Islet precursor cell (in vitro differentiated cells): ENCODE results near the gene RBM27.
A peak's percentile ranks its signal among the peaks of the same experiment; 100 is the strongest.
"Not testable (repeated sequence)": the region's sequence is repeated elsewhere in the genome, so short reads cannot be mapped to it uniquely, and the experiment has no call there.

Source experiments
- DNase-seq: peaks from one replicate; pipeline ENCODE4 v3.0.0-alpha.2; 2018

The RBM27 gene, protein sequence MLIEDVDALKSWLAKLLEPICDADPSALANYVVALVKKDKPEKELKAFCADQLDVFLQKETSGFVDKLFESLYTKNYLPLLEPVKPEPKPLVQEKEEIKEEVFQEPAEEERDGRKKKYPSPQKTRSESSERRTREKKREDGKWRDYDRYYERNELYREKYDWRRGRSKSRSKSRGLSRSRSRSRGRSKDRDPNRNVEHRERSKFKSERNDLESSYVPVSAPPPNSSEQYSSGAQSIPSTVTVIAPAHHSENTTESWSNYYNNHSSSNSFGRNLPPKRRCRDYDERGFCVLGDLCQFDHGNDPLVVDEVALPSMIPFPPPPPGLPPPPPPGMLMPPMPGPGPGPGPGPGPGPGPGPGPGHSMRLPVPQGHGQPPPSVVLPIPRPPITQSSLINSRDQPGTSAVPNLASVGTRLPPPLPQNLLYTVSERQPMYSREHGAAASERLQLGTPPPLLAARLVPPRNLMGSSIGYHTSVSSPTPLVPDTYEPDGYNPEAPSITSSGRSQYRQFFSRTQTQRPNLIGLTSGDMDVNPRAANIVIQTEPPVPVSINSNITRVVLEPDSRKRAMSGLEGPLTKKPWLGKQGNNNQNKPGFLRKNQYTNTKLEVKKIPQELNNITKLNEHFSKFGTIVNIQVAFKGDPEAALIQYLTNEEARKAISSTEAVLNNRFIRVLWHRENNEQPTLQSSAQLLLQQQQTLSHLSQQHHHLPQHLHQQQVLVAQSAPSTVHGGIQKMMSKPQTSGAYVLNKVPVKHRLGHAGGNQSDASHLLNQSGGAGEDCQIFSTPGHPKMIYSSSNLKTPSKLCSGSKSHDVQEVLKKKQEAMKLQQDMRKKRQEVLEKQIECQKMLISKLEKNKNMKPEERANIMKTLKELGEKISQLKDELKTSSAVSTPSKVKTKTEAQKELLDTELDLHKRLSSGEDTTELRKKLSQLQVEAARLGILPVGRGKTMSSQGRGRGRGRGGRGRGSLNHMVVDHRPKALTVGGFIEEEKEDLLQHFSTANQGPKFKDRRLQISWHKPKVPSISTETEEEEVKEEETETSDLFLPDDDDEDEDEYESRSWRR

DNA sequence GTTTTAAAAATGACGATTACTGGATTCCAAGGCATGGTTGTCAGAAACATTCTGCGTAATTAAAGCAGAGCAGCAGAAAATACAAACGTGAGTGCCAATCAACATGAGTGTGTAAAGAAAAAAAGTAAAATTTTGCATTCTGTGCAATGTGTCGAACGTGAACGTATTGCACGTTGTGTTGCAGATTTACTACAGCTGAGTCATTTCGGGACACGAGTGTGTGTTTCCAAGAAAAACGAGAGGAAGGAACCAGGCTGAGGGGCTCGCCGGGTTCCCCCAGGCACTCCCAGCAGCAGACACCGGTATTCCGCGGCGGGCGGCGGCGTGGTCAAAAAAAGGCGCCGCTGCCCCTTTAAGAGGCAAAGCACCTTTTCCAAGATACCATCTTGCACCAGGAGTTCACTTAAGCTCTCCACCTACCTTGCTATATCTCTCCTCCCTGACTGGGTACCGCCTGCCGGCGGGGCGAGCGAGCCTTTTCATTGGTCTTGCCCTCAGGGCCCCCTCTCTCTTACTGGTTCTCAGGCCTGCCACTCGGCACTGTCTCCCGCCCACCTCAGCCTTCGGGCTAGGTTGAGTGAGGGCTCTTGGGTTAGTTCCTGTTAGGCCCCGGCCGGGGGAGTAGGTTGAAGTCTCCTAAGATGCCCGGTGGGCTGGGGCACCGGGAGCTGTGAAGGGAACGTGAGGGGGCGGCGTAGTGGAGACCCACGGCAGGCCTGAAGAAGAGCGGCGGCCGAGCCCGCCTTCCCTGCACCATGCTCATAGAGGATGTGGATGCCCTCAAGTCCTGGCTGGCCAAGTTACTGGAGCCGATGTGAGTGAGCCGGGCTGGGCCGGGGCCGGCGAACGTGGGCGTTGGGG is at the start of gene RBM27:
TSS of gene RBM27 (plus strand) at position 595 of the 861 bp plus-strand sequence. CDS start at position 756, 161 bp downstream.
- DNase-seq, result peak; percentile 100

DNA sequence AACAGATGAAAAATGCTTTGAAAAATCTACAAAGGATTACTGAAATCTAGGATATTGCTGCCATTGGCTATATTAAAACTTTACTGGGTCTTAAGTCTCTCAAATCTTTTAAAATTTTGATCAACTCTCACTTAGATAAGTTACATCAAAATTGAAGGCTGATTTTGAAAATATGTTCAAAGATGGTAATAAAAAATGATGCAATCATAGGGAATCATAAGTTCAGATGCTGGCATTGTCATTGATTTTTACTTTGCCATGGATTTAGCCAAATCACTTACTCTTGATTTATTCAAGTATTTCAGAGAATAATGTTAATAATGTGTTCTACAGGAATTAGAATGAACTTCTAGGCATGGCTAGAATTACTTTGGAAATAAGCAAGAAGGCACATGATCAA is 45.1 kb upstream of the RBM27 start:
- no peak for DNase-seq

DNA sequence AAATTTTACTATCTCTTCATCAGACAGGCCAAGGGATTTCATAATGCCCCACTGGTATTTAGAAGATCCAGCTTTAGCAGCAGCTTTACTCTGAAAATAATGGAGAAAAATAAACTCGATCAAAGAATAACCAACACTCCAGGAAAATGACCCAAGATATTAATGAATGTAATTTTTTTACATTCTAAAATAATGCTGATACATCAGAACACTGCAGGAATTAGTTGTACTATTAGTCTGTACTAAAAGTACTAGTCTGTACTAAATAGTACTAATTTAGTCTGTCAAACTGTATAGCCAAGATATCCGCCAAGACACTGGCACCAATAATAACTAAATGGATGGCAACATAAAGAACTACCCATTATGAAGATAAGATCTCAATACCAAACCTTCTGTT is 39.0 kb upstream of the RBM27 start:
- DNase-seq, result no peak

DNA sequence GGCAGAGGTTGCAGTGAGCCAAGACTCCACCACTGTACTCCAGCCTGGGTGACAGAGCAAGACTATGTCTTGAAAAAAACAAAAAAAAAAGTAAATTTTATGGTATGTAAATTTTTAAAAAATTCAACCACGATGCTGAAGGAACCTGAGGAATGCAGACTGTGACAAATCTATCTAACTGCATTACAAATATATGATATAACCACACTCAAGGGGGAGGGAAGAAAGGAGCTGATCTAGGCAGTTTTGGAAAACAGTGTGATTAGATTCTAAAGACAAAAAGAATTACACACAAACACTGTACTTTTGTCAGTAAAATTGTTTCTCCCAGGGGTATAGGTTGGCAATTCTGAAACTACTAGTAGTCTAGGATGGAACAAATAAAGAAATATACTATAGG is 37.9 kb upstream of the RBM27 start:
- DNase-seq, result no peak

DNA sequence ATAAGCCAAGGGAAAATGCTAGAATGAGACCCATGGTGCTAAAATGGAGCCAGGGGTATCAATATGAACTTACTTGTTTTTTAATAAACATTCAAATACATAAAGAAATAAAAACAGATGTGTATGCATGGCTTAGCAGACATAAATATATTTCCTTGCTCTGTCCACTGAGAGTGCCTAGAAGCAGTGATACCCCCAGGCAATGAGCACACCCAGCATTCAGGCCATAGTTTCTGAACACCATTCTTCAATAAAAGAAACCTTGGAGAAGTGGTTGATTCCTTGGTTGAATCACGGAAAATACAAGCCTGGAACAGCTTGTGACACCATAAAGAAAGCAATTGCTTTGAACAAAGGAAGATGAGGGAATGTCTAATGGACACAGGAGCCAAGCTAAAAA is 37.5 kb upstream of the RBM27 start:
- no peak for DNase-seq

DNA sequence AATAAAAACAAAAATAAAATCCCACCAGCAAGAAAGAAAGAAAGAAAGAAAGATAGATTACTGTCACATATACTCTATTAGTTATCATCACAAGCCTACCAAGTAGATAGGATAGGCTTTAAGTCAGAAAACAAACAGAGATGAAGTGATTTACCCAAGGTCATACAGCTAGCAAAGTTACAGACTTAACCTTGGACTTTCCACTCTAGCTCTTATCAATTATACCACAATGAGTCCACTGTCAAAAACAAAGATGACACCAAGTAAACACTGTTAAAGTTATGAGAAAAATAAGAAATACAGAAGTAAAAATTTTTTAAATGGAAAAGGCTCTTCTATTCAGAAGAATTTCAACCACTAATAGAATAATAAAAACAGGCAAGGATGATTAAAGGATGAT is 34.3 kb upstream of the RBM27 start:
- DNase-seq, result no peak

DNA sequence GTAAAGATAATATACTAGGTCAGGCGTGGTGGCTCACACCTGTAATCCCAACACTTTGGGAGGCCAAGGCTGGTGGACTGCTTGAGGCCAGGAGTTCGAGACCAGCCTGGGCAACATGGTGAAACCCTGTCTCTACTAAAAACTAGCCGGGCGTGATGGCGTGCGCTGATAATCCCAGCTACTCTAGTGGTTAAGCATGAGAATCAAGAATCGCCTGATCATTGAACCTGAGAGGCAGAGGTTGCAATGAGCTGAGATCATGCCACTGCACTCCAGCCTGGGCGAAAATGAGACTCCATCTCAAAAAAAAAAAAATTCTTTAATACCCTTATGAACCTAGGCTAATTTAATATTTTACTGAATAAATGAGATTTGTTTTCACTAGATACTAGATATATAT is 30.4 kb upstream of the RBM27 start:
- not testable (repeated sequence) for DNase-seq

DNA sequence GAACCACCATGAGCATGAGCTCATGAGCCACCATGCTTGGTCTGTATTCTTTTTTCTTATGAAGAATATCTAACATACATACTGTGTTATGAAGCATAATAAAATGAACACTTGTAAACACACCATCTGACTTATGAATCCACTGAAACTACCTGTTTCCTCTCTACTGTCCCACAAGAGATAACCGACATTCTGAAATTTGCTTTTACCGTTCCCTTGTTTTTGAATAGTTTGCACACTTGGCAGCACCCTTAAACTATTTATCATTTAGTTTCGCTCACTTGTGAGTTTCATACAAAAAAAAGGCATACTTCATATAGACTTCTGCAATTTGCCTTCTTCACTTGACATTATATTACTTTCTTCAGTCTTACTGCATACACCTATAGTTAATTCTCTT is 29.8 kb upstream of the RBM27 start:
- no peak for DNase-seq

DNA sequence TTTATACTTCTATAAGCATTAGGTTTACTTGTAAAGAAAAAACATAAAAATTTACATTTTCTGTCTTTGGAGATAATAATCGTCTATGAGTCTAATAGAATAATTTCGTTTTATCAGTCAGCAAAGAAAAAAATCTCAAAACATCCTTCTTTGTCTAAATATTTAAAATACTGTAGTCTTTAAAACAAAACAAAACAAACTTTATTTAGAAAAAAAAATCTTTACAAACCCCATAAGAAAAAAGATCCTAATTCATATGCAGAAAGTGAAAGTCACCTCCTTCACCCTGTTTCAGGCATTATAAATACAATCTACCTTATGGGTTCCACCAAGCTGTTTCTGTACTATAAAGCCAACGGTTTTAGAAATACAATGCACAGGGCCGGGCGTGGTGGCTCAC is 26.6 kb upstream of the RBM27 start:
- DNase-seq, result no peak

DNA sequence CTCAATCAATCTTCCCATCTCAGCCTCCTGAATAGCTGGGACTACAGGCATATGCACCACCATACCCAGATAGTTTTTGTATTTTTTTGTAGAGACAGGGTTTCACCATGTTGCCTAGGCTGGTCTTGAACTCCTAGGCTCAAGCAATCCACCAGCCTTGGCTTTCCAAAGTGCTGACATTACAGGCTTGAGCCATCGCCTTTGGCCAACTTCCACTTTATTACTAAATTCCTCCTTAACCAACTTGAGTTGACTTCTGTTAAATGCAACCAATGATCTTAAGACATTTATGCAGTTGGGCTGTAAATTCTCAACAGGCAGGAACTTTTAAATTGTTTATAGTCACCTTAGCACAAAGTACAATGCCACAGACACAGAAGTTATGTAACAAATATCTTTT is 23.7 kb upstream of the RBM27 start:
- DNase-seq, result no peak

DNA sequence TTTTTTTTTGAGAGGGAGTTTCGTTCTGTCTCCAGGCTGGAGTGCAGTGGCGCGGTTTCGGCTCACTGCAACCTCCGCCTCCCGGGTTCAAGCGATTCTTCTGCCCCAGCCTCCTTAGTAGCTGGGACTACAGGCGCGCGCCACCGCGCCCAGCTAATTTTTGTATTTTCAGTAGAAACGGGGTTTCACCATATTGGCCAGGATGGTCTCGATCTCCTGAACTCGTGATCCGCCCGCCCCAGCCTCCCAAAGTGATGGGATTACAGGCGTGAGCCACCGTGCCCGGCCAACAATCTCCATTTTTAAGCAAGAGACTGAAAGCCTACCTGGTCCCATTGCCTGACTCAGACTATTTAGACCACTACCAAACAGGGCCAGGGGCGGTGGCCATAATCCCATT is 20.0 kb upstream of the RBM27 start:
- DNase-seq, result not testable (repeated sequence)

DNA sequence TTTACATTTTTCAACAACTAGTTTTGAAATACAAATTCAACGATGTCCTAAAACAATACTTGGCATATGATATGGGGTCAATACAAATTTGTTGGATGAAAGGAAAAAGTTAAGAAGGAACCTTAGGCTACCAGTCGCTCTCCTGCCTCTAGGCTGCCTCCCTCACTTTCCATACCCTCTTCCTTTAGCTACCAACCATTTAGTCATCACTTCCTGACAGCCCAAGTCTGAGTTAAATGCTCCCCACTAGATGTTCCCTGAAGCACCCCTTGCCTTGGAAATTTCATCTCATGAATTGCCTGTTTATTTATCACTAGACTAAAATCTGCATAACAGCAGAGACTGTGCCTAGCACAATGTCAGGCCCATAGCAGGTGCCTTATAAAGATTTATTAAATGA is 18.2 kb upstream of the RBM27 start:
- DNase-seq, result no peak

DNA sequence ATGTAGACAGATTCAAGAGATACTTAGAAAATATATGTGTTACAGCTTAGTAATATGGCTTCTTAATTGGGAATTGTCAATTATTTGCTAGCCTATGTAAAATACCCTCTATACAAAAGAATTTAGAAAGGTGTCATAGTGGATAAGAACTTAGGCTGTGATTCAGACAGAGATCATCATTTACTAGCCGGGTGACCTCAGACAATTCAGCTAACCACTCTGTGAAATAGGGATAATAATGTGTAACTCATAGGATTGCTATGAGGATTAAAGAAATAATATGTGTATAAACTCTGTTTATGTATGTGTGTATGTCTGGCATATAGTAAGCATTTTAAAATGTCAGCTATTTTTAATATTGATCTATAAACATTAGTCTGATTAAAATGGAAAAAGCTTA is 15.0 kb upstream of the RBM27 start:
- DNase-seq, result no peak

DNA sequence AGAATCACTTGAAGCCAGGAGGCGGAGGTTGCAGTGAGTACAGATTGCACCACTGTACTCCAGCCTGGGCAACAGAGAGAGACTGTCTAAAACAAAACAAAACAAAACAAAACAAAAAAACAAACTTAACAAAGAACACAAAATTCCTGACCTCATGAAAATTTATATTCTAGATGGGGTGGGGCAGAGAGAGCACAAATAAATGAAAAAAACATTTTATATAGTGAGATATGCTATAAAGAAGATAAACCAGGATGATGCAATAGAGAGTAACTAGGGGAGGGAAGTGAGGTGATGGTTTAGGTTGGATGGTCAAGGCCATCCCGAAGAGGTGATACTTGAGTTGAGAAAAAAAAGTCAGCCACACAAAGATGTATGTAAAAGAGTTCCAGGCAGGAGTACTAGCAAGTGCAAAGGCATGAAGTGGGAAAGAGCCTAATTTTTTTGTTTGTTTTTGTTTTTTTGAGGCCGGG is 10.8 kb upstream of the RBM27 start:
- no peak for DNase-seq

DNA sequence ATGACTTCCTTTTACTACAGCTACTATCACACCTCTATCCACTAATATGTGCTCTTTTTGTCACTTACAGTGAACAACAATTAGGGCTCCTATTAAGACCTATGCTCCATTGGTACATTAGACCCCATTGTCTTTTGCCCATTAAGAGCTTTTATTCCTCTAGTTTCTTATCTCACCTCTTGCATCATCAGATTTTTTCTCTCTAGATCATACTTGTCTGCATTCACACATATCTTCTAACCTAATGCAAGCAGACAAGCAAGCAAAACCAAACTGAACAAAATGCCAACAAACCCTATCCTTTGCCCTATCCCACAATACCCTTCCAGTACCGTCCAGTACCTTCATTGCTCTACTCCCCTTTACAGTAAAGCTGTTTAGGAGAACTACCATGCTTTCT is 10.1 kb upstream of the RBM27 start:
- no peak for DNase-seq

DNA sequence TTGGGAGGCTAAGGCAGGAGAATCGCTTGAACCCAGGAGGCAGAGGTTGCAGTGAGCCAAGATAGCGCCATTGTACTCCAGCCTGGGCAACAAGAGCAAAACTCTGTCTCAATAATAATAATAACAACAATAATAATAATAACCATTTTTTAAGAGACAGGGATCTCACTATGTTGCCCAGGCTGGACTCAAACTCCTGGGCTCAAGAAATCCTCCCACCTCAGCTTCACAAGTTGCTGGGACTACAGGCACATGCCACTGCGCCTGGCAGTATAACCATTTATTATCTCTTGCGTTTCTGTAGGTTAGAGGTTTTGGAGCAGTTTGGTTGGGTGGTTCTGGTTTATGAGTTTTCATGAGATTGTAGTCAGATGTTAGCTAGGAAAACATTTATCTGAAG is 8.4 kb upstream of the RBM27 start:
- DNase-seq, result not testable (repeated sequence)

DNA sequence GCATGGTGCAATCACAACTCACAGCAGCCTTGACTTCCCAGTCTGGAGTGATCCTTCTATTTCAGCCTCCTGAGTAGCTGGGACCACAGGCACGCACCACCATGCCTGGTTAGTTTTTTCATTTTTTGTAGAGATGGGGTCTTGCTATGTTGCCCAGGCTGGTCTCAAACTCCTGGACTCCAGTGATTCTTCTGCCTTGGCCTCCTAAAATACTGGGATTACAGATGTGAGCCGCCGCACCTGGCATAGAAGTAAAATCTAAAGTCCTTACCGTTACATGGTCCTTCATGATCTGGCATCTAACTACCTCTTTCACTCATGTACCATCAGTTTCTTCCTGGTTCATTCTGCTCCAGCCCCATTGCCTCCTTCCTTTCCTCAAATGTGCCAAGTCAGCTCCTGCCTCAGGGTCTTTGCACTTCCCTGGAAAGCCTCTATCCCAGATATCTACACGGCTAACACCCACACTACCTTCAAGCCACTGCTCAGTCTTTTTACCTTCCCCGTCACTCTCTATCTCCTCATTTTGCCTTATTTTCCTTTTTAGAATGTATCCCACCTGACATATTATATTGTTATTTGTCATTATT is 6.9 kb upstream of the RBM27 start:
- no peak for DNase-seq

DNA sequence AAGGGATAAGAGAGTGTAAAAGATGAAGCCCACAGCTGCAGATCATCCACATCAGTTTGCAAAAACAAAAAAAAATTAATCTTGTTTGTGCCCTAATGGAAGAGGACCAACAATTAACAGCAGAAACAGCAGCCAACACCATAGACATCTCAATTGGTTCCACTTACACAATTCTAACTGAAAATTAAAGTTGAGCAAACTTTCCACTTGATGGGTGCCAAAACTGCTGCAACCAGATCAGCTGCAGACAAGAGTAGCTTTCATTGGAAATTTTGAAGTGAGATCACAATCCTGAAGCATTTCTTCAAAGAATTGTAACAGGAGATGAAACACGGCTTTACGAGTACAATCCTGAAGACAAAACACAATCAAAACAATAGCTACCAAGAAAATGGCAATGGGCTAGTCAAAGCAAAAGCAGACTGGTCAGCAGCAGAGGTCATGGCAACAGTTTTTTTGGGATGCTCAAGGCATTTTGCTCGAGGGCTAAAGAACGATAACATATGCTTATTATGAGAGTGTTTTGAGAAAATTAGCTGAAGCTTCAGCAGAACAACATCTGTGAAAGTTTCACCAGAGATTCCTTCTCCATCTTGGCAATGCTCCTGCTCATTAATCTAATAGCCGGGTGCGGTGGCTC is 4.1 kb upstream of the RBM27 start:
- no peak for DNase-seq

DNA sequence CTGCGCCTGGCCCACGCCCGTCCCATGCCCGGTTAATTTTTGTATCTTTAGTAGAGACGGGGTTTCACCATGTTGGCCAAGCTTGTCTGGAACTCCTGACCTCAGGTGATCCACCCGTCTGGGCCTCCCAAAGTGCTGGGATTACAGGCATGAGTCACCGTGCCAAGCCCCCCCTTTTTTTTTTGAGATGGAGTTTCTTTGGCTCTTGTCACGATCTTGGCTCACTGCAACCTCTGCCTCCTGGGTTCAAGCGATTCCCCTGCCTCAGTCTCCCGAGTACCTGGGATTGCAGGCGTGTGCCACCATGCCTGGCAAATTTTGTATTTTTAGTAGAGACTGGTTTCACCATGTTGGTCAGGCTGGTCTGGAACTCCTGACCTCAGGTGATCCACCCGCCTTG is 1.6 kb upstream of the RBM27 start:
- not testable (repeated sequence) for DNase-seq

DNA sequence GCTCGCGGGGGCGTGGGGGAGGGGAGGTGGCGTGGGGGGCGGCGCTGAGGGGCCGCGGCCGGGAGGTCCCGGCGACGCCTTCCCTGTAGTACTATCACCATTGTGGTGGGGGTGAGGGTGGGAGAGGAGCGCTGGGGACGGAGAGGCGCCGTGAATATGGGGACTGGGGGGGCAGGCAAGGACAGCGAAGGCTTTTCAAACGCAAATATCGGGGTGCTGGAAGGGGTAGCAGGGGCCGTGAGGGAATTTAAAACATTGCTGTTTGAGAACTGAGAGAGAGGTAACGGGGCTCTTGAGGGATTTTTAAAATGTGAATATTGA is 427 bp downstream of the RBM27 start:
- no peak for DNase-seq

DNA sequence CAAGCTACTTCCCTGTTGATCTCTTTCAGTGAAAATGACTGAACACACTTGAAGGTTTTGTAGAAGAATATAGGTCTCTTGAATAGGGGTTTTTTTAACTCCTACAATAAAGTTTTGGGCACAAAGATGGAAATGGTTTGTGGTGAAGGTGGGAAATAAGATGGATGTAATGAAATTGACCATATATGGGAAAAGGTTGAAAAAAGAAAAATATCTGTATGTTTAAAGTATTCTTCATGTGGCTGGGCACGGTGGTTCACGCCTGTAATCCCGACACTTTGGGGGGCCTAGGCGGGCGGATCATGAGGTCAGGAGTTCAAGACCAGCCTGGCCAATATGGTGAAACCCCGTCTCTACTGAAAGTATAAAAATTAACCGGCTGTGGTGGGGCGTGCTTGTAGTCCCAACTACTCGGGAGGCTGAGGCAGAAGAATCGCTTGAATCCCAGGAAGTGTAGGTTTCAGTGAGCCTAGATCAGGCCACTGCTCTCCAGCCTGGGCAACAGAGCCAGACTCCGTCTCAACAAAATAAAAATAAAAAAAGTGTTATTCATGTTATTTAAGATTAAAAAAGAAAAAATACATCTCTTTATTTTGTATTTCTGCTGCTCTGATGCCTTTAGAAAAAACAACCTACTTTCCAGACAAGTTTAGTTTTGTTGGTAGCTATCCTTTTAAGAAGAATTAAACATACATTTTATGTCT is 2.2 kb downstream of the RBM27 start:
- DNase-seq, result no peak
